HG02970 (cell line): ENCODE results near the gene SKI.
"Not testable (repeated sequence)": the region's sequence is repeated elsewhere in the genome, so short reads cannot be mapped to it uniquely, and the experiment has no call there.

Experiments used
- ATAC-seq: cut with Tn5 transposase; IDR thresholded peaks from one replicate; pipeline ENCODE4 v1.9.1; 2021; ENCODE audit warnings: mild to moderate bottlenecking, moderate library complexity, moderate number of reproducible peaks; ENCODE audit not compliant: unreplicated experiment, low FRiP score

The SKI gene

DNA sequence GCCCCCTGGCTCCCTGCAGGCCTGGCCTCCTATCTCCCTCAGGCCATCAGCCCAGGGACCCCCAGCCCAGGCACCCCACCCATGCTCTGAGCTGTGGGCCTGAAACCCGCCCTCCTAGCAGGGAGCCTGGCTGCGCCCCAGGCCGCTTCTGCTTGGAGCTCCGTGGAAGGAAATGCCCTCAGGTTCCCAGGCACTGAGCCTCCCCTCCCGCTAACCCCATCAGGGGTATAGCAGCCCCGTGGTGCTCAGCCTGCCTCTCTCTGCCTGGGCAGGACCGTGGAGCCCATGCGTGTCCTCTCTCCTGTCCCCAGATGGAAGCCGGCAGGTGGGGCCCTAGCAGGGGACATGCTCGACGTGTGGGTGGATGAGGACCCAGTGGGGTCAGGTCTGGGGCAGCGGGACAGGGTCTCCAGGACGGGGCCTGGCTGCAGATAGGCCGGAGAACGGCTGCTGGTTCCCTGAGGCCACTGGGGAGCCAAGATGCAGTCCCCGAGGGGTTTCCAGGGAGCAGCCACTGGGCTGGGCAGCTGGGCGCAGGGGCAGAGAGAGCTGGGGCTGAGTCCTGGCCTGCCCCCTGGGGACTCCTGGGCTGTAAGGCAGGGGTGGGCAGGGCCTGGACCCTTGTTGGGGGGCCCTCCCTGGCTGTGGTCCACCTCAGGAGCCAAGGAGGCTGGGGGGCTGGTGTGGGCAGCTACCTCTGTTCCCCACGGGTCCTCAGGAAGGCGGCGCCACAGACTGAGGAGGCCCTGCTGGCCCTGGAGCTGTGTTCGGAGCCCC is 87.7 kb downstream of the SKI start:
- no peak for ATAC-seq

DNA sequence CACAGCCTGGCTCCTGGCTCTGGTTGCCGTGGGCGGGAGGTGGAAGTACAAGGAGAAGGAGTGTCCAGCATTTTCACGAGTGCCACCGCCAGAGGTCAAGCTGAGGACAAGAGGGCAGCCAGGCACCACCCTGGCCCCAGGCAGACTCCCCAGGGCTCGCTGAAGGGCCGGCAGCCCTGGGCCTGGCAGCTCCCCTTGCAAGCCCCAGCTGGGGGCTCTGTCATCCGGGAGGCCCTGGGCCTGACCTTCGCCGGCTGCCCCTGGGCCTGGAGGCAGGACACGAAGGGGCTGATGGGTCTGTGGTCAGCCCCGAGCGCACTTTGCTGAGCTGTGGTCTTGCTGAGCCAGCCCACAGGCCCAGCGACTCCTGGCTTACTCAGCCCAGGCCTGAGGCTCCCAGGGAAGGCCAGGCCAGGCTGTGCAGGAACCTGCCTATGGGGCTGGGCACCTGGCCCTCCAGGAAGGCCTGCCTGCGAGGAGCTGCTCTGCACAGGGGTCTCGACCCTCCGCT is 88.4 kb downstream of the SKI start:
- no peak for ATAC-seq

DNA sequence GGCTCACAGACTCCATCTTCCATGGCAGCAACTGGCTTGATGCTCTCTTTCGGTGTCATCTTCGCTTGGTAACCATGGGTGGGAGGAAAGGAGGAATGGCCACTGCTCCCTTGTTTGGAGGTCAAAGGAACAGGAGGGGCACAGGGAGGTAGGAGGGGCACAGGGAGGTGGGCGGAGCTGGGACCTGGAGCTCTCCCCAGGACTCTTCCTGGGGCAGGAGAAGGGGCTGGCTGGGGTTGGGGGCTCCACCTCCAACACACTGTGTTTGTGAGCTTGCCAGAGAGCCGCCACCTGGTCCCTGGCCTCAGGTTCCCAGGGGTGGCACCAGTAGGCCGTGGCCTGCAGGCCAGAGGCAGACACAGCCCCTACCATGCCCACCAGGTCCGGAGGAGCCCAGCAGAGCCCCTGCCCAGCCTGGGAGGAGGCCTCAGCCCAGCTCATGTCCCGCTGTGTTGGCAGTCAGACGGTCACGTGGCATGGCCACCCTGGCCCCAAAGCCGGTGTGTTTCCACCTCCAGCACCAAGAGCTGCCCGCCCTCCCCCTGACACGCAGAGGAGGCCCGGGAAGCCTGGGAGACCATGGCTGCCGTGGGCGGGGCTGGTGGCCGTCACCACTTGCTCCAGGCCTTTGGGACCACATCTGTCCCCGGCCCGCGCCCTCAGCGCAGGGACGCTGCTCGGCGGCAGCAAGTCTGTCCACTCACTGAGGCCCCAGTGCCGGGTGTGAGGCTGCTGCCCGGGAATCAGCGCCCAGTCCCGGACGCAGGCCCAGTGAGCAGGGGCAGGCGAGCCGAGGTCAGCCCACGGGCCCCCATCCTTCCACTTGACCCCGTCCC is 89.3 kb downstream of the SKI start:
- ATAC-seq: no peak

DNA sequence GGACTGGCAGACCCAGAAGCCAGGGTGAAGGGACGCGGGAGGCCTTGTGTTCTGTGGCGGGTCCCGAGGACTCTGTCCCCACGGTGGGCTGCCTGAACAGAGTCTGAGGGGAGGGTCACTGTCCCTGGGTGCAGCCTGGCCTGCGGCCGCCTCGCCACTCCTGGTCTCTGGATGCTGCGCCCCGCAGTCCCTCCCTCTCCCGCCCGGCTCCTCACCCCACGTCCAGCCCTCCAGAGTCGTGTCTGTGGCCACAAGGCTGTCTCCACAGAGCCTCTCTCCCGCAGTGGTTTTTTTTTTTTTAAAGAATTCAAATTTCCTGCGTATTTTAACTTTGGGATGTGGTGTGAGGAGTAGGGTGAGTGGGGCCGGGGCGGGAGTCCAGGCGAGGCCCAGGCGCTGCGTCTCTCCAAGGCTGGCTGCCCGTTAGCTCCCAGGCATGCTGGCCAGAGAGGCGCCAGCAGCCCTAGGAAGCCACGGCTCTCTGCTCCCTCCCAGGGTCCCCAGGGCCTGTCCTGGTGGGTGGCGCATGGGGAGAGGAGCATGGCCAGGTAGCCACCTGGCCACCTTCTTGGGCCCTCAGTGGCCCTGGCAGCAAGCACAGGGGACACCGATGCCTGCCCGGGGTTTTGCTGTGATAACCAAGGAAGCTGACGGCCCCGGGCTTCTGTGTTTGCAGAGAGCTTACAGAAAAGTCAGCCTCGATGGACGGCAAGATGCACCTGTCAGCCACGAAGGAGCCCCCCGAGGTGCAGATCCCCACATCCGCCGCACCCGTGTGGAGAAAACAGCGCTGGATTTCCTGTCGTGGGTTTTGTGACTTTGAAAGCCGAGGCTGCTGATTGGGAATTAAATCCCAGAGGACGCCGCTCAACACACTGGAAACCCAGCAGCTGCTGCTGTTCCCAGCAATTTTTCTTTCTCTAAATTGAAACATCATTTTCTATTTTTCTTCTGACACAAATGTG is 90.5 kb downstream of the SKI start:
- no peak for ATAC-seq

DNA sequence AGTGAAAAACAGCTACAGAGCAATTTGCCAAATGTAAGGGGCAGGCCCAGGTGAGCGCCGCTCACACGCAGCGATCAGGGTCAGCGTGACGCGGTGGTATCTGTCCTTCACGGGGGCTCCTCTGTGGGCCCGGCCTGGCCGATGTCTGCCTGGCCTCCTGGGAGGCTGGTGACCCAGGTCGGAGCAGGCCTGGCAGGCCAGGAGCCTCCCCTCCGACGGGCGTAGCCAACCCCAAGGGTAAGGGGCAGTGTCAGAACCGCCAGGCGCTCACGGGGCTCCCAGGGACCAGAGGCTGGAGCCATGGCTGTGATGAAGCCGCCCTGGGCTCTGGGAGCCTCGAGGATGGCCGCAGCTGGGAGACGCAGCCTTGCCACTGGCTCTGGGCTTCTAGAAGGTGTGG is 91.2 kb downstream of the SKI start:
- no peak for ATAC-seq

DNA sequence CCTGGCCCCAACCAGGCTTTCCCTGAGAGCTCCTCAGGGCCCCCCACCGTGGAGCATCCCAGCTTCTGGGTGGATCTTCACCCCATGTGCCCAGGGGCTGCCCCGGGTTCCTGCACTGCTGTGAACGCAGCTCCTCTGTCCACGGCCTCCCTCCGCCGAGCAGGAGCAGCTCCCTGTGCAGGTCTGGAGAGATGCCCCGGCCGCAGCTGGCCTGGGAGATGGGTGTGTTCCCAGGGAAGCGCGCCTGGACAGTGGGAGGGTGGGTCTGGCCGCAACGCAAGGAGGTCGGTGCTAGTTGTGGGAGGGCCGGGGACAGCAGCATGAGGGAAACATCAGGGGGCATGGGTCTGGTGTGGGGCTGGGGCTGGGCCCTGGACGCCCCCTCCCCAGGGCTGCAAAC is 91.9 kb downstream of the SKI start:
- no peak for ATAC-seq

DNA sequence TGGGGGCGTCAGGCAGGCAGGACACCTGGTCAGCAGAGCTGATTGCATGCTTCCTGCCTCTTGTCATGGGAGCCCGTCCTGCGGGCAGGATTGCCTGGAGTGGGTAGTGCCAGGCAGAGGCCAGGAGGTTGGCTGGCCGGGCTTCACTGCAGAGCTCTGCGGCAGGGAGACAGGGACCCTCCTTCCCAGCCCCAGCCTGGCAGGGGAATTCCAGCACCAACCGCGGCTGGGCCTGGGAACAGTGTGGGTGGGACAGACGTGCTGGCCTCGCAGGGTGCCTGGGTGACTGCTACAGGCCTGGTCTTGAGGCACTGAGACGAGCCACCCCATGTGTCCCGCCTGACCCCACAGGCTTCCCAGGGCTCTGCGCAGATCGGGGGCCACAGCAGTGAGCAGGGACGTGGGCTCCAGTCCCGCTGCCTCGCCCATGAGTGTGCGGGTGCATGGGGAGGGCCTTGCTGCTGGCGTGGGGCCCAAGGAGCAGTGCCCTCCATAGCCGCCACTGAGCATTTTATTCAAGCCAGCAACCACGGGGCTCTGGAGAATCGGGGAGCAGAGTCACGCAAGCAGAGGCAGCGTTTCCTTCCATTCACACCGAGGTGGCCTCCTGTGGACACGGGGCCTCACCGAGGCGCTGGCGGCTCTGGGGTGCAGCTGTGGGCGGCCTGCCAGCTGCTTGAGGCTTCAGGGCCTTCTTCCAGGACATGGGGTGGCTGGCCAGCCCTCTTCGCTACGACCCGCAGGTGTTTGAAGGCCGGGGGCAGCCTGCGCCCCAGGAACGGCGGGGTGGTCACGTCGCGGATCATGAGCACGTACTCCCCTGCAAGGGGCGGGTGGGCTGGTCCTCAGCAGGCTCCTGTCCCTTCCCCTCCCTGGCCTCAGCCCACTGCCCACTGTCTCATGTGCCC is 92.9 kb downstream of the SKI start:
- ATAC-seq: no peak

DNA sequence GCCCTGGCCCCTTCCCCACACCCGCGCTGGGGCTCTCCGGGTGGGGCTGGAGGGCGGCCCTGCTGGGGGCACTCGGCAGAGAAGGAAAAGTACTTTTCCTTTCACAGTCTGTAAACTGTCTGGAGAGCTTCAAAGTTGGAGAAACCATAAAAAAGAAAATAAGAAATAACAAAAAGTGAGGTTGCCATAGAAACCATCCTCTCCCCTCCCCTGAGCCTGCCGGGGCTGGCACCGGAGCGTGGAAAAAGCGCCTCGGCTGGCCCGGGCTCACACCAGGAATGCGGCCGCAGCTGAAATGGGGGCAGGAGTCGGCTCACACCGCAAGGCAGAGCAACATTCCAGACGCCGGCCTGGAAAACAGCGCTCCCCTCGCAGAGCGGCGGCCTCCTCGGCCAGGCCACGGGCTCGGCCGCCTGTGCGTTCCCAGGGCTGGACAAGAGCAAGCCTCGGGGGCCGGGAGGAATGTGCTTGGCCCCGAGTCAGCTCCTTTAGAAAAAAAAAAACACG is 94.0 kb downstream of the SKI start:
- ATAC-seq: no peak

DNA sequence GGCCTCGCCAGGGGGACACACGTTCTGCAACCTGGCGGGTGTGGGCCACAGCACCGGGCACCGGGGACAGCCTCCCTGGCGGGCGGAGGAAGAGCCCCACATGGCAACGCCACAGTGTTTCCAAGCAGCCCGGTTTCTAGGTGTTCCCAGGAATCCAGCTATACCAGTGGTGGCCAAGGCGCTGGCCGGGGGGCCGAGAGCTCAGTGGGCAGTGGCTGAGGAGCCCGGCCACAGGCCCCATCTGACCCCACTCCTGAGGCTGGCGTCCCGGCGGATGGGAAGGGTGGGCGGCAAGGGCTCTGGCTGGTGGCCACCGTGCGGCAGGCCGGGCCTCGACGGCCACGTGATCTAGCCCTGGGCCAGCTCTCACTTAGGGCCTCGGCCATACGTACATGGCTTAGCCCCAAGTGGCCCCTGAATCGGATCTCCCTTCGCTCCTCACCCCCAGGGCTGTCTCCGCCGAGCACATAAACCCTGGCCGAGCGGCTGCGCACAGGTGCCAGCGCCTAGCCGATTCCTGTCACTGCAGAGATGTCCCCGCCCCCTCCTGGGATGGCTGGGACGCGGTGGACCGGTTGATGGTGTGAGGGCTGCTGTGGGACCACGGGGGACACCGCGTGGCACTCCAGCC is 94.6 kb downstream of the SKI start:
- no peak for ATAC-seq

DNA sequence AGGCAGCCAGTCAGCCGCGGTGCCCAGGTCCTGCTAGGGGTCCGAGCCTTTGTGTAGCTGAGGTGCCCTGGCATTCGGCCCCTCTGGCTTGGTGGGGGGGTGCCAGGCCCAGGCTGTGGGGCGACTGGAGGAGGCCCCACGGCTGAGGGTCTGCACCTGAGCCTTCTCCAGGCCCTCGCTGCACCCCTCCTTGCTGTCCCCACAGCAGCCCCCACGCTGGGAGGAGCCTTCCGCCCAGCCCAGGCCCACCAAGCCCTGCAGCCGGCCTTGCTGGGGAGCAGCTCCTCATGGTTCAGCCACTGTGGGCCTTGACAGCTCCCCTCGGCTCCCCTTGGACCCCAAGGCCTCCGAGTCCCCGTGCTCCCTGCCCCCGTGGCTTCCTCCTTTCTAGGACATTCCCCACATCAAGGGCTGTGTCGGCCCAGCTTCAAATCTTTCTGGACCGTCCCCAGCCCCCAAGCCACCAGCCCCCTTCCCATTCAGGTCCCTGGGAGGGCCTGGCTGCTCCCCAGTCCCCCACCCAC is 95.4 kb downstream of the SKI start:
- no peak for ATAC-seq

DNA sequence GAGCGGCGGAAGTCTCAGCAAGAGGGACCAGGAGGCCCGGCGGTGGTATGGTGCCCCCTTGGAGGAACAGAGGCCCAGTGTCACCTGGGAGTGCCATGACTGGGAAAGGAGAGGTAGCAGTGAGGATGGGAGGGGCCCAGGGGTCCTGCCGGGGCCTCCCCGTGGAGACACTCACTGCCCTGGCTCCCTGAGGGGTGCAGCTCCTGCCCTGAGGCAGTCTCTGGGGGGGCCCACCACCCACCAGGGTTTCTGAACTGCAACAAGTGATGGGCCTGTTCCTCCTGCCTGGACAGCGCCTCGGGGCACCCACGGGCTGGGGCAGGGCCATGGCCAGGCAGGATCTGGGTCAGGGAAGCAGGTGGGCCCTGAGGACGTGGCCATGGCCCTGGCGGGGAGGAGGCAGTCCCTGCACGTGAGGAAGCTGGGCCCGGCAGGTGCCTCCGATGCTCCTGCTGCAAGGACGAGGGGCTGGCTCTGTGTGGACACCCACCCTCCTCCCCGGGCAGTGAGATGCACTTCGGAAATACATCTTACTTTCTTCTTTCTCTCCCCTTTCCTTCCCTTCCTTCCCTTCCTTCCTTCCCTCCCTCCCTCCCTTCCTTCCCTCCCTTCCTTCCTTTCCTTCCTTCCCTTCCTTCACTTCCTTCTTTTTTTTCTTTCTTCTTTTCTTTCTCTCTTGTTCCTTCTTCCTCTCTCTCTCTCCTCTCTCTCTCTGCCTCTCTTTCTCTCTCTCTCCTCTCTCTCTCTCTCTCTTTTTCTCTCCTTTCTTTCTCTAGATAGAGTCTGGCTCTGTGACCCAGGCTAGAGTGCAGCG is 96.6 kb downstream of the SKI start:
- ATAC-seq: no peak

DNA sequence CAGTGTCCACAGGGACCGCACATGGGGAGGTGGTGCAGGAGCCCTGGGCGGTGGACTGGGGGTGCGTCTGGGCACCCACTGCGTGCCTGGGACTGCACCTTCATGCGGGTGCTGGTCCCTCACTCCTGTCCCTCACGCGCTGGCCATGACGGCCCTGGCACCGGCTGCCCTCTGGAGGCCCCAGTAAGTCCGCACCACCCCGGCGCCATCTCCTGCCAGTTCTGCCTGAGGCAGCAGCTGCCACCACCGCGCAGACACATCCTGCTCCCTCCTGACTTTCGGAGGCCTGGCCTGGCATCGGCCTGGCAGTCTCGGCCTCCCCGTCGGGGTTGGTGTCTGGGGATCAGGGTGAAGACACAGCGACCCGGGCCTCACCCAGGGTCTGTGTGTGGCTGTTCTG is 98.4 kb downstream of the SKI start:
- no peak for ATAC-seq

DNA sequence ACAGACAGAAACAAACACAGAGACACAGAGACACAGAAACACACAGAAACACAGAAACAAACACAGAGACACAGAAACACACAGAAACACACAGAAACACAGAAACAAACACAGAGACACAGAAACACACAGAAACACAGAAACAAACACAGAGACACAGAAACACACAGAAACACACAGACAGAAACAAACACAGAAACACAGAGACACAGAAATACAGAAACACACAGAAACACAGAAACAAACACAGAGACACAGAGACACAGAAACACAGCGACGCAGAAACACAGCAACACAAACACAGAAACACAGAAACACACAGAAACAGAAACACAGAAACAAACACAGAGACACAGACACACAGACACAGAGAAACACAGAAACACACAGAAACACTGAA is 99.0 kb downstream of the SKI start:
- not testable (repeated sequence) for ATAC-seq

DNA sequence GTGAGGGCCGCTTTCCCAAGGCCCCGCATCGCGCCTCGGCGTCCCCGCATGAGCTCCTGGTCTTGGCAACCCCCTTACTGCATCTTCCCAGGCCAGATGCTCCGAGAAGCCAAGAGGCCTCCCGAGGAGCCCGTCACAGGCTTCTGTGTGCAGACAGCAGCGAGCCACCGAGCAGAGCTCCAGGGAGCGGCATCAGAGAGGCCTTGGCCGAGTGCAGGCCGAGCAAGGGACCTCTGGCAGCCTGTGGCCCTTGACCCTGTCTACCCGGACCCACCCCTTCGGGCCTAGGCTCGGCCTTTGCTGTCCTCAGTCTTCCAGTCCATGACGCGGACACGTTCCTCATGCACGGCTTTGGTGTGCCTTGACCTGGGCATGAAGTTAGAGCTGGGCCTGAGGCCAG is 99.7 kb downstream of the SKI start:
- ATAC-seq: no peak

DNA sequence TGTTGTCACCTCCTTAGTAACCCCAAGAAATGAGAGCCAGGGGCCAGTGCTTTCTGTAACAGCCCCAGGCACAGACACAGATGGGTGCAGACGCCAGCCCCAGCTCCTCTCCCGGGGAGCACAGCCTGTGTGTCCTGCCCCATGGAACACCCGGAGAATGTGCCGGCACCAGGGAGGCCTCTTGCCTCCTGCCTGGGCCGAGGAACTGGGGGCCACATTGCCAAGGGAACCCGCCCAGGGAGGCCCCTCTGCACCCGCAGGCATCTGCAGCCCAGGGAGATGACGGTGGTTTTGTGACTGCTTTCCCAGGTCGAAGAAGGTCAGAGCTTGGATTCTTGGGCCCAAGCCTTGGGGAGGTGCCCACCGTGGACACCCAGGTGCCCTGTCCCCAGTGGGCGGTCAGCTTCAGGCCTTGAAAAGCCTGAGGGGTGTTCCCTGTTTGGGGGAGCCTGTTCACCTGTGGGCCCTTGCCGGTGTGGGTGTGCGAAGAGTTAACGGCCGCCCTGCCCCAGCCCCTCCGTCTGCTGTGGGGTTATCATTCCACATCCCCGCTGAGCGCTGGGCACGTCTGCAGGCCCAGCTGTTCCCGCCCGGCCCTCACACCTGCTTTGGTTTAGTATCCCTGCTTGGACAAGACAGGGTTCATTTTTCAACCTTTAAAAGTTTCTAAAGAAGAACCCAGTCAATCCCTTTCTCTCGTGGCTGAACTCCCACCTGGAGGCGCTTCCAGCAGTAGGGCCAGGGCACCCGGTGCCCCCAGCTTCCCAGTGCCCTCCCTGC is 100.7 kb downstream of the SKI start:
- ATAC-seq: no peak

DNA sequence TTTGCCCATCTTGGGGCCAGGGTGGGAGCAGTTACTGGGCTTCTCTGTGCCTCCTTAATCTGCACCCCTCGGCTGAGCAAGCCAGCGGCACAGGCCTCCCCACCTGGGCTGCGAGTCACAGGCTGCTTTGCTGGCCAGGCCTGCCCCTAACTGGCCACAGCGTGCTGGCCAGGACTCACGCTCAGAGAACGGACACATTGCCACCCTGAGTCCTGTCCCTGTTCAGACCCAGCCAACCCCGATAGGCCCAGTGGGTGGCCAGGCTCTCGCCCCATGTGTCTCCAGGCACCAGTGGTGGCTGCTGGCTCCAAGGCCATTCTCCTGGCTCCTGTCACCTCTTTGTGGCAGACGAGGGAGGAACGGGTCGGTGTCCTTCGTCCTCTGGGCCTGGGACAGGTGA is 101.9 kb downstream of the SKI start:
- ATAC-seq: no peak
